ENCODE data around the gene LIMK1.
"Not testable (repeated sequence)": the region's sequence is repeated elsewhere in the genome, so short reads cannot be mapped to it uniquely, and the experiment has no call there.

Gene LIMK1

GRCh38 chr7:74155810-74156395 lies 72.3 kb downstream of the LIMK1 start:
- Mint-ChIP-seq H3K4me1 (peaks cover 5% of the 10 kb centered on the region), H3K4me3 (no peak overlapping the region), H3K27ac (no peak overlapping the region), H3K36me3 (no peaks in the 10 kb centered on the region), H3K27me3 (peaks cover 18% of the 10 kb centered on the region), H3K9me3 (no peaks in the 10 kb centered on the region)
- ATAC-seq = no peak

- no peak overlapping the region for H3K4me3 Mint-ChIP-seq
- H3K9me3 Mint-ChIP-seq = no peaks in the 10 kb centered on the region
- no peak overlapping the region for H3K27ac Mint-ChIP-seq
- H3K4me1 Mint-ChIP-seq = no peaks in the 10 kb centered on the region
- H3K27me3 Mint-ChIP-seq = peaks cover 9% of the 10 kb centered on the region
- no peaks in the 10 kb centered on the region for H3K36me3 Mint-ChIP-seq
- no peak for ATAC-seq
Observed at GRCh38 chr7:74157605-74158004, 74.0 kb downstream of the LIMK1 start.

- no peaks in the 10 kb centered on the region for H3K27me3 Mint-ChIP-seq
- H3K4me1 Mint-ChIP-seq = no peaks in the 10 kb centered on the region
- no peak overlapping the region for H3K4me3 Mint-ChIP-seq
- peaks cover 3% of the 10 kb centered on the region for H3K9me3 Mint-ChIP-seq
- ATAC-seq = no peak
- no peaks in the 10 kb centered on the region for H3K36me3 Mint-ChIP-seq
- H3K27ac Mint-ChIP-seq = no peak overlapping the region
Observed at GRCh38 chr7:74164985-74165456, 81.4 kb downstream of the LIMK1 start.

- no peak overlapping the region for H3K27ac Mint-ChIP-seq
- no peak for ATAC-seq
- H3K4me1 Mint-ChIP-seq = no peaks in the 10 kb centered on the region
- H3K9me3 Mint-ChIP-seq = peaks cover 3% of the 10 kb centered on the region
- H3K36me3 Mint-ChIP-seq = no peaks in the 10 kb centered on the region
- H3K4me3 Mint-ChIP-seq = no peak overlapping the region
- no peaks in the 10 kb centered on the region for H3K27me3 Mint-ChIP-seq
Observed at GRCh38 chr7:74165867-74166593, 82.4 kb downstream of the LIMK1 start.

- H3K4me3 Mint-ChIP-seq, H3K9me3 Mint-ChIP-seq, H3K36me3 Mint-ChIP-seq, ATAC-seq, H3K27me3 Mint-ChIP-seq, H3K4me1 Mint-ChIP-seq, H3K27ac Mint-ChIP-seq: not testable (repeated sequence)
Observed at GRCh38 chr7:74167324-74167723, 83.7 kb downstream of the LIMK1 start.
